GM12874 (cell line): ENCODE results near the gene ATP6V1G2.

Source experiments
- TF ChIP-seq, protein P1 (sequence below): IDR thresholded peaks from 2 replicates; pipeline ENCODE4 v1.5.1; 2011; ENCODE audit warnings: low read depth, mild to moderate bottlenecking, control low read depth, low read length, moderate library complexity; ENCODE audit not compliant: insufficient read depth

The ATP6V1G2 gene

GRCh38 chr6:31578184-31579118 is 32.0 kb upstream of the ATP6V1G2 start:
- TF ChIP-seq, protein P1, sequence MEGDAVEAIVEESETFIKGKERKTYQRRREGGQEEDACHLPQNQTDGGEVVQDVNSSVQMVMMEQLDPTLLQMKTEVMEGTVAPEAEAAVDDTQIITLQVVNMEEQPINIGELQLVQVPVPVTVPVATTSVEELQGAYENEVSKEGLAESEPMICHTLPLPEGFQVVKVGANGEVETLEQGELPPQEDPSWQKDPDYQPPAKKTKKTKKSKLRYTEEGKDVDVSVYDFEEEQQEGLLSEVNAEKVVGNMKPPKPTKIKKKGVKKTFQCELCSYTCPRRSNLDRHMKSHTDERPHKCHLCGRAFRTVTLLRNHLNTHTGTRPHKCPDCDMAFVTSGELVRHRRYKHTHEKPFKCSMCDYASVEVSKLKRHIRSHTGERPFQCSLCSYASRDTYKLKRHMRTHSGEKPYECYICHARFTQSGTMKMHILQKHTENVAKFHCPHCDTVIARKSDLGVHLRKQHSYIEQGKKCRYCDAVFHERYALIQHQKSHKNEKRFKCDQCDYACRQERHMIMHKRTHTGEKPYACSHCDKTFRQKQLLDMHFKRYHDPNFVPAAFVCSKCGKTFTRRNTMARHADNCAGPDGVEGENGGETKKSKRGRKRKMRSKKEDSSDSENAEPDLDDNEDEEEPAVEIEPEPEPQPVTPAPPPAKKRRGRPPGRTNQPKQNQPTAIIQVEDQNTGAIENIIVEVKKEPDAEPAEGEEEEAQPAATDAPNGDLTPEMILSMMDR: no peak

GRCh38 chr6:31577579-31577966 is 31.2 kb upstream of the ATP6V1G2 start:
- TF ChIP-seq, protein P1: no peak

DNA sequence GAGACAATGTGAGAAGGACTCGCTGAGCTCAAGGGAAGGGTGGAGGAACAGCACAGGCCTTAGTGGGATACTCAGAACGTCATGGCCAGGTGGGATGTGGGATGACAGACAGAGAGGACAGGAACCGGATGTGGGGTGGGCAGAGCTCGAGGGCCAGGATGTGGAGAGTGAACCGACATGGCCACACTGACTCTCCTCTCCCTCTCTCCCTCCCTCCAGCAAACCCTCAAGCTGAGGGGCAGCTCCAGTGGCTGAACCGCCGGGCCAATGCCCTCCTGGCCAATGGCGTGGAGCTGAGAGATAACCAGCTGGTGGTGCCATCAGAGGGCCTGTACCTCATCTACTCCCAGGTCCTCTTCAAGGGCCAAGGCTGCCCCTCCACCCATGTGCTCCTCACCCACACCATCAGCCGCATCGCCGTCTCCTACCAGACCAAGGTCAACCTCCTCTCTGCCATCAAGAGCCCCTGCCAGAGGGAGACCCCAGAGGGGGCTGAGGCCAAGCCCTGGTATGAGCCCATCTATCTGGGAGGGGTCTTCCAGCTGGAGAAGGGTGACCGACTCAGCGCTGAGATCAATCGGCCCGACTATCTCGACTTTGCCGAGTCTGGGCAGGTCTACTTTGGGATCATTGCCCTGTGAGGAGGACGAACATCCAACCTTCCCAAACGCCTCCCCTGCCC is 30.6 kb upstream of the ATP6V1G2 start:
- TF ChIP-seq, protein P1: no peak

GRCh38 chr6:31575952-31576685 is 29.7 kb upstream of the ATP6V1G2 start:
- TF ChIP-seq, protein P1: no peak

- TF ChIP-seq, protein P1: no peak
Measured at GRCh38 chr6:31575335-31575901, 29.0 kb upstream of the ATP6V1G2 start, which contains the start of gene TNF. TNF (plus strand) TSS chr6:31575565; CDS start chr6:31575742, 177 bp downstream.

DNA sequence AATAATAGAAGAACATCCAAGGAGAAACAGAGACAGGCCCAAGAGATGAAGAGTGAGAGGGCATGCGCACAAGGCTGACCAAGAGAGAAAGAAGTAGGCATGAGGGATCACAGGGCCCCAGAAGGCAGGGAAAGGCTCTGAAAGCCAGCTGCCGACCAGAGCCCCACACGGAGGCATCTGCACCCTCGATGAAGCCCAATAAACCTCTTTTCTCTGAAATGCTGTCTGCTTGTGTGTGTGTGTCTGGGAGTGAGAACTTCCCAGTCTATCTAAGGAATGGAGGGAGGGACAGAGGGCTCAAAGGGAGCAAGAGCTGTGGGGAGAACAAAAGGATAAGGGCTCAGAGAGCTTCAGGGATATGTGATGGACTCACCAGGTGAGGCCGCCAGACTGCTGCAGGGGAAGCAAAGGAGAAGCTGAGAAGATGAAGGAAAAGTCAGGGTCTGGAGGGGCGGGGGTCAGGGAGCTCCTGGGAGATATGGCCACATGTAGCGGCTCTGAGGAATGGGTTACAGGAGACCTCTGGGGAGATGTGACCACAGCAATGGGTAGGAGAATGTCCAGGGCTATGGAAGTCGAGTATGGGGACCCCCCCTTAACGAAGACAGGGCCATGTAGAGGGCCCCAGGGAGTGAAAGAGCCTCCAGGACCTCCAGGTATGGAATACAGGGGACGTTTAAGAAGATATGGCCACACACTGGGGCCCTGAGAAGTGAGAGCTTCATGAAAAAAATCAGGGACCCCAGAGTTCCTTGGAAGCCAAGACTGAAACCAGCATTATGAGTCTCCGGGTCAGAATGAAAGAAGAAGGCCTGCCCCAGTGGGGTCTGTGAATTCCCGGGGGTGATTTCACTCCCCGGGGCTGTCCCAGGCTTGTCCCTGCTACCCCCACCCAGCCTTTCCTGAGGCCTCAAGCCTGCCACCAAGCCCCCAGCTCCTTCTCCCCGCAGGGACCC is 28.0 kb upstream of the ATP6V1G2 start:
- TF ChIP-seq, protein P1: 0 out of 2 replicates have a peak, but pooled peaks have one; percentile 11
